RWPE2 (cell line): ENCODE results near the gene LRRC45.
"Not testable (repeated sequence)": the region's sequence is repeated elsewhere in the genome, so short reads cannot be mapped to it uniquely, and the experiment has no call there.

ENCODE experiments used
- ATAC-seq: fragments of 200-7000 bp; cut with Tn5 transposase; 3 replicates; pipeline ENCODE4 v1.9.1; 2021; ENCODE audit warnings: low read depth
- DNase-seq: peaks from one replicate; pipeline ENCODE4 v3.0.0-alpha.2; 2020; ENCODE audit warnings: low spot score
- H3K27ac ChIP-seq: fragments of 450-650 bp; 2 replicates; pipeline ENCODE4 v1.5.1; 2017; ENCODE audit warnings: mild to moderate bottlenecking; ENCODE audit not compliant: poor library complexity, severe bottlenecking
- H3K27me3 ChIP-seq: fragments of 250-450 bp; sonication (Bioruptor Pico); 2 replicates; pipeline ENCODE4 v1.5.1; 2021; ENCODE audit warnings: mild to moderate bottlenecking, moderate library complexity; ENCODE audit not compliant: insufficient read depth, poor library complexity, severe bottlenecking
- H3K36me3 ChIP-seq: fragments of 250-450 bp; sonication (Bioruptor Pico); 2 replicates; pipeline ENCODE4 v1.5.1; 2020; ENCODE audit warnings: low read depth, mild to moderate bottlenecking, moderate library complexity
- H3K4me1 ChIP-seq: fragments of 250-450 bp; sonication (Bioruptor Pico); 2 replicates; pipeline ENCODE4 v1.5.1; 2021; ENCODE audit warnings: mild to moderate bottlenecking, moderate library complexity; ENCODE audit not compliant: insufficient read depth, poor library complexity, severe bottlenecking
- H3K4me3 ChIP-seq: fragments of 250-450 bp; sonication (Bioruptor Pico); 2 replicates; pipeline ENCODE4 v1.5.1; 2021; ENCODE audit warnings: mild to moderate bottlenecking, moderate library complexity; ENCODE audit not compliant: severe bottlenecking
- H3K9me3 ChIP-seq: fragments of 250-450 bp; sonication (Bioruptor Pico); 2 replicates; pipeline ENCODE4 v1.5.1; 2021; ENCODE audit warnings: mild to moderate bottlenecking, moderate library complexity; ENCODE audit not compliant: severe bottlenecking
- CTCF ChIP-seq: fragments of 450-650 bp; IDR thresholded peaks from one replicate; pipeline ENCODE4 v1.5.1; 2017; ENCODE audit warnings: mild to moderate bottlenecking, moderate library complexity; ENCODE audit not compliant: poor library complexity, severe bottlenecking

The LRRC45 gene

GRCh38 chr17:82037889-82038195, 14.7 kb downstream of the LRRC45 start:
- Histone ChIP-seq H3K27me3 (no peaks in the 10 kb centered on the region), H3K27ac (peak overlapping the region; percentile 35), H3K36me3 (peaks cover 18% of the 10 kb centered on the region), H3K9me3 (no peaks in the 10 kb centered on the region), H3K4me1 (no peaks in the 10 kb centered on the region), H3K4me3 (peak overlapping the region; percentile 65)
- no peak for TF ChIP-seq CTCF
- DNase-seq: no peak
- ATAC-seq: no peak

GRCh38 chr17:82038796-82039409, 15.8 kb downstream of the LRRC45 start:
- not testable (repeated sequence) for ATAC-seq, H3K27ac ChIP-seq, H3K4me1 ChIP-seq, H3K4me3 ChIP-seq, H3K27me3 ChIP-seq, H3K9me3 ChIP-seq, DNase-seq
- H3K36me3 ChIP-seq: peaks cover 18% of the 10 kb centered on the region

- no peak for ATAC-seq
- Histone ChIP-seq H3K4me1 (no peaks in the 10 kb centered on the region), H3K4me3 (no peak overlapping the region), H3K9me3 (no peaks in the 10 kb centered on the region), H3K27me3 (no peaks in the 10 kb centered on the region), H3K27ac (no peak overlapping the region), H3K36me3 (peaks cover 18% of the 10 kb centered on the region)
- DNase-seq: no peak
- TF ChIP-seq CTCF: no peak
Measured at GRCh38 chr17:82039695-82040299, 16.7 kb downstream of the LRRC45 start.

GRCh38 chr17:82041144-82041814, 18.2 kb downstream of the LRRC45 start:
- TF ChIP-seq CTCF: no peak
- DNase-seq: no peak
- no peaks in the 10 kb centered on the region for H3K4me1 ChIP-seq
- no peak for ATAC-seq
- H3K9me3 ChIP-seq: no peaks in the 10 kb centered on the region
- no peak overlapping the region for H3K4me3 ChIP-seq
- H3K27ac ChIP-seq: no peak overlapping the region
- H3K36me3 ChIP-seq: peaks cover 4% of the 10 kb centered on the region
- H3K27me3 ChIP-seq: no peaks in the 10 kb centered on the region

GRCh38 chr17:82042649-82043048, 19.5 kb downstream of the LRRC45 start:
- DNase-seq: no peak
- ATAC-seq: no peak

More at GRCh38 chr17:82042649-82043048, 19.5 kb downstream of the LRRC45 start:
- no peaks in the 10 kb centered on the region for H3K27me3 ChIP-seq
- H3K4me3 ChIP-seq: no peak overlapping the region
- H3K4me1 ChIP-seq: no peaks in the 10 kb centered on the region
- no peaks in the 10 kb centered on the region for H3K9me3 ChIP-seq
- H3K27ac ChIP-seq: no peak overlapping the region
- H3K36me3 ChIP-seq: peaks cover 10% of the 10 kb centered on the region; the same call in 1 of the 2 replicates
- no peak for TF ChIP-seq CTCF
